ENCODE measurements around the gene DLX1. TPM values are rescaled to one million over a fixed set of nuclear protein-coding genes. Genes with fewer than 3 reads are reported as not detected.

The DLX1 gene
- total and polyA plus RNA-seq, 9 of the 15 experiments (the other 6 are each of a cell fraction or from before 2014, with no cell fraction given) = 1.9 to 26.2 (median 9.6) TPM

- no peak overlapping the region for H3K9ac ChIP-seq (ENCODE audit: insufficient read depth in 1 of 2, low read depth in 2 of 2, low read length in 2 of 2)
- ChIA-PET POLR2A (interaction anchor here (0.6 to 3.7 kb wide), 4 partner anchors 9 to 327 kb away, joined by 3 to 17 read pairs (median 6); no protein-coding TSS in a partner anchor), CTCF (ENCODE audit: low intra/inter-chr PET ratio) (interaction anchor here (0.6 to 0.7 kb wide), 2 partner anchors 29 to 326 kb away, joined by 3 to 4 read pairs; no protein-coding TSS in a partner anchor)
- no peaks in the 10 kb centered on the region for H3K27me3 ChIP-seq (ENCODE audit: control insufficient read depth in 2 of 2, insufficient read depth in 2 of 2, low read length in 2 of 2)
- H3K4me1 ChIP-seq (replicated peaks in 1 of 2; ENCODE audit: control insufficient read depth in 2 of 2, insufficient read depth in 2 of 2, low read length in 2 of 2) = peaks cover 4 to 18% of the 10 kb centered on the region in 2 experiments; a peak in 4 of 5 replicates
- no peak overlapping the region for H2AFZ ChIP-seq (ENCODE audit: low read depth, low read length)
- no peaks in the 10 kb centered on the region for H3K79me2 ChIP-seq (ENCODE audit: control insufficient read depth, insufficient read depth, low read length)
- H3K9me3 ChIP-seq (replicated peaks; ENCODE audit: control insufficient read depth, insufficient read depth, low read depth, low read length) = no peaks in the 10 kb centered on the region
- no peaks in the 10 kb centered on the region for H4K20me1 ChIP-seq (replicated peaks; ENCODE audit: control insufficient read depth, insufficient read depth, low read length)
- H3K4me3 ChIP-seq = no peak overlapping the region
- no peak overlapping the region for H3K27ac ChIP-seq (ENCODE audit: extremely low read depth, low read depth, low read length)
- intact Hi-C loops (cut with micrococcal nuclease) = no loop called here
- BruUV-seq (replicated peaks) = no TSS peak
- 72% methylated on average over 5 of the region's 5 CpGs for WGBS (ENCODE audit: insufficient coverage, low coverage, missing lambda C conversion rate)
- H3K4me2 ChIP-seq (ENCODE audit: insufficient read depth, low read length) = no peak overlapping the region
- FAIRE-seq = no peak
- no peak for ATAC-seq
- H3K9me1 ChIP-seq (ENCODE audit: control insufficient read depth, insufficient read depth, low read length) = no peaks in the 10 kb centered on the region
- no peaks in the 10 kb centered on the region for H3K36me3 ChIP-seq (ENCODE audit: control insufficient read depth, insufficient read depth, low read length)
- in situ Hi-C loops (cut with MboI) = no loop called here
- DNase-seq (ENCODE audit: extremely low read depth in 1 of 4, low spot score in 3 of 4) = no peak
- no peak for TF ChIP-seq SRSF9 (IDR thresholded peaks at IDR 0.05; ENCODE audit: borderline replicate concordance, low read depth, low read length)
- TF ChIP-seq PML (IDR thresholded peaks at IDR 0.05; ENCODE audit: low read length) = no peak
- no peak for TF ChIP-seq GATAD2B (IDR thresholded peaks at IDR 0.05; ENCODE audit: borderline replicate concordance)
- no peak for TF ChIP-seq CREM (IDR thresholded peaks at IDR 0.05; ENCODE audit: low read depth)
- no peak for TF ChIP-seq SNRNP70 (optimal IDR thresholded peaks at IDR 0.05; ENCODE audit: low read depth, low read length)
- TF ChIP-seq PYGO2 (tag; IDR thresholded peaks at IDR 0.05) = no peak
- no peak for TF ChIP-seq NCOA1 (IDR thresholded peaks at IDR 0.05; ENCODE audit: low read depth)
- TF ChIP-seq FOXA1 (IDR thresholded peaks at IDR 0.05; ENCODE audit: borderline replicate concordance) = no peak
- no peak for TF ChIP-seq MNT (conservative IDR thresholded peaks at IDR 0.05)
- no peak for TF ChIP-seq ZBTB26 (CRISPR knock-in tag; IDR thresholded peaks at IDR 0.05)
- TF ChIP-seq CEBPG (CRISPR knock-in tag; IDR thresholded peaks at IDR 0.05) = peak; percentile 76
- TF ChIP-seq CEBPG (tag; conservative IDR thresholded peaks at IDR 0.05 in 1 of 2, IDR thresholded peaks at IDR 0.05 in 1 of 2) = peak in 1 of 2 experiments; percentile 87; a peak in 2 of 4 replicates
- no peak for TF ChIP-seq NR0B1 (IDR thresholded peaks at IDR 0.05; ENCODE audit: partially characterized antibody)
- TF ChIP-seq ZNF3 (CRISPR knock-in tag; IDR thresholded peaks at IDR 0.05) = no peak
- no peak for TF ChIP-seq RAD21 (CRISPR knock-in tag; conservative IDR thresholded peaks at IDR 0.05 in 1 of 2, IDR thresholded peaks at IDR 0.05 in 1 of 2)
- no peak for TF ChIP-seq FOXO4 (CRISPR knock-in tag; IDR thresholded peaks at IDR 0.05)
Observed at GRCh38 chr2:172058660-172059059, 26.6 kb upstream of the DLX1 start.

All from K562 (cell line).